HepG2 (cell line): ENCODE data around the gene CORO1C.

Experiments used
- ATF1 ChIP-seq: IDR thresholded peaks from 2 replicates; pipeline ENCODE4 v1.6.1; 2016; ENCODE audit warnings: mild to moderate bottlenecking, control low read depth
- CREB1 ChIP-seq, 2 experiments: fragments of 450-650 bp in 1 of 2; IDR thresholded peaks; 2 replicates each; pipeline ENCODE4 v1.6.1; 2016 to 2017; ENCODE audit warnings: control low read depth in 1 of 2, mild to moderate bottlenecking in 1 of 2, missing compliant biosample characterization in 1 of 2, missing genetic modification characterization in 1 of 2
- MYC ChIP-seq: sonication (generic); formaldehyde crosslinking; IDR thresholded peaks from 2 replicates; pipeline ENCODE4 v1.9.0; 2021; ENCODE audit warnings: missing genetic modification reagents, borderline replicate concordance
- POLR2A ChIP-seq, 2 experiments: IDR thresholded peaks; 2 replicates each; pipeline ENCODE4 v1.6.1; 2011; ENCODE audit warnings: low read depth in 2 of 2, low read length in 2 of 2, mild to moderate bottlenecking in 1 of 2, moderate library complexity in 1 of 2; ENCODE audit not compliant: insufficient read depth in 1 of 2
- SMC3 ChIP-seq: IDR thresholded peaks from 2 replicates; pipeline ENCODE4 v1.6.1; 2011; ENCODE audit warnings: low read length, improper control_type of control experiment
- SP140L ChIP-seq: sonication (generic); formaldehyde crosslinking; IDR thresholded peaks from 2 replicates; pipeline ENCODE4 v1.4.0; 2020; ENCODE audit warnings: missing genetic modification reagents, borderline replicate concordance
- TAF15 ChIP-seq: fragments of 200-400 bp; formaldehyde crosslinking; IDR thresholded peaks from one replicate; pipeline ENCODE4 v1.6.1; 2018; ENCODE audit warnings: mild to moderate bottlenecking, low read depth, low read length; ENCODE audit not compliant: poor library complexity, severe bottlenecking
- ZBTB7A ChIP-seq: sonication (generic); formaldehyde crosslinking; IDR thresholded peaks from 2 replicates; pipeline ENCODE4 v1.8.0; 2022; ENCODE audit warnings: mild to moderate bottlenecking, missing genetic modification reagents
- ZNF274 ChIP-seq: sonication (generic); formaldehyde crosslinking; IDR thresholded peaks from 2 replicates; pipeline ENCODE4 v1.5.1; 2020; ENCODE audit warnings: mild to moderate bottlenecking, missing genetic modification reagents
- TF ChIP-seq, protein P1 (sequence below): sonication (generic); formaldehyde crosslinking; IDR thresholded peaks from 2 replicates; pipeline ENCODE4 v1.5.0; 2020; ENCODE audit warnings: mild to moderate bottlenecking, missing genetic modification reagents, moderate library complexity

- TF ChIP-seq MYC (CRISPR knock-in tag): no peak
- no peak for TF ChIP-seq CREB1 (IDR thresholded peaks at IDR 0.05)
- no peak for TF ChIP-seq CREB1 (CRISPR knock-in tag; IDR thresholded peaks at IDR 0.05)
- TF ChIP-seq SP140L (CRISPR knock-in tag): no peak
- TF ChIP-seq SMC3: no peak
- no peak for TF ChIP-seq ZNF274
- no peak for TF ChIP-seq TAF15
- TF ChIP-seq, protein P1, sequence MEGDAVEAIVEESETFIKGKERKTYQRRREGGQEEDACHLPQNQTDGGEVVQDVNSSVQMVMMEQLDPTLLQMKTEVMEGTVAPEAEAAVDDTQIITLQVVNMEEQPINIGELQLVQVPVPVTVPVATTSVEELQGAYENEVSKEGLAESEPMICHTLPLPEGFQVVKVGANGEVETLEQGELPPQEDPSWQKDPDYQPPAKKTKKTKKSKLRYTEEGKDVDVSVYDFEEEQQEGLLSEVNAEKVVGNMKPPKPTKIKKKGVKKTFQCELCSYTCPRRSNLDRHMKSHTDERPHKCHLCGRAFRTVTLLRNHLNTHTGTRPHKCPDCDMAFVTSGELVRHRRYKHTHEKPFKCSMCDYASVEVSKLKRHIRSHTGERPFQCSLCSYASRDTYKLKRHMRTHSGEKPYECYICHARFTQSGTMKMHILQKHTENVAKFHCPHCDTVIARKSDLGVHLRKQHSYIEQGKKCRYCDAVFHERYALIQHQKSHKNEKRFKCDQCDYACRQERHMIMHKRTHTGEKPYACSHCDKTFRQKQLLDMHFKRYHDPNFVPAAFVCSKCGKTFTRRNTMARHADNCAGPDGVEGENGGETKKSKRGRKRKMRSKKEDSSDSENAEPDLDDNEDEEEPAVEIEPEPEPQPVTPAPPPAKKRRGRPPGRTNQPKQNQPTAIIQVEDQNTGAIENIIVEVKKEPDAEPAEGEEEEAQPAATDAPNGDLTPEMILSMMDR (CRISPR knock-in tag): no peak
- TF ChIP-seq ZBTB7A (CRISPR knock-in tag): no peak
- TF ChIP-seq POLR2A (IDR thresholded peaks at IDR 0.05; ENCODE audit: insufficient read depth in 1 of 2, low read depth in 2 of 2, low read length in 2 of 2): no peak
- TF ChIP-seq ATF1 (CRISPR knock-in tag): no peak
Measured at GRCh38 chr12:108779998-108780688, 48.8 kb upstream of the CORO1C start.
